Measurements from ENCODE around the gene FAM20C.

DNA sequence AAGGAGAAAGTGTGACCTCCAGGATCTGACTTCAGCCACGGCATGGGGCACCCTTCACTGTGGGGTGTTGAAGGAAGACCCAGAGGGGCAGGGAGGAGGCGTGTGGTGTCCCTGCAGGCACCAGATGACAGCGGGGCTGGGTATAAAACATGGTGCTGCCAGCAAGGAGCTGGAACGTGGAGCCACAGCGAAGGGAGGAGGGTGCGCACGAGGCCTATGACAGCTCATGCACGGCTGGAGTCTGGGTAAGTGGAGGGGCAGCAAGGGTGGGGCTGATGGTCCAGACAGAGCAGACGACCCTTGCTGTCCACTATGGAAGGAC is 69.8 kb downstream of the FAM20C start:
- TF ChIP-seq POLR2AphosphoS5 (IDR thresholded peaks at IDR 0.05; ENCODE audit: insufficient read depth, low read depth, low read length), result no peak
- TF ChIP-seq, protein P1, sequence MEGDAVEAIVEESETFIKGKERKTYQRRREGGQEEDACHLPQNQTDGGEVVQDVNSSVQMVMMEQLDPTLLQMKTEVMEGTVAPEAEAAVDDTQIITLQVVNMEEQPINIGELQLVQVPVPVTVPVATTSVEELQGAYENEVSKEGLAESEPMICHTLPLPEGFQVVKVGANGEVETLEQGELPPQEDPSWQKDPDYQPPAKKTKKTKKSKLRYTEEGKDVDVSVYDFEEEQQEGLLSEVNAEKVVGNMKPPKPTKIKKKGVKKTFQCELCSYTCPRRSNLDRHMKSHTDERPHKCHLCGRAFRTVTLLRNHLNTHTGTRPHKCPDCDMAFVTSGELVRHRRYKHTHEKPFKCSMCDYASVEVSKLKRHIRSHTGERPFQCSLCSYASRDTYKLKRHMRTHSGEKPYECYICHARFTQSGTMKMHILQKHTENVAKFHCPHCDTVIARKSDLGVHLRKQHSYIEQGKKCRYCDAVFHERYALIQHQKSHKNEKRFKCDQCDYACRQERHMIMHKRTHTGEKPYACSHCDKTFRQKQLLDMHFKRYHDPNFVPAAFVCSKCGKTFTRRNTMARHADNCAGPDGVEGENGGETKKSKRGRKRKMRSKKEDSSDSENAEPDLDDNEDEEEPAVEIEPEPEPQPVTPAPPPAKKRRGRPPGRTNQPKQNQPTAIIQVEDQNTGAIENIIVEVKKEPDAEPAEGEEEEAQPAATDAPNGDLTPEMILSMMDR (IDR thresholded peaks at IDR 0.05; ENCODE audit: extremely low read depth in 1 of 2, insufficient read depth in 1 of 2, low read depth in 1 of 2, low read length in 2 of 2), result no peak
- no peak for TF ChIP-seq EZH2 (IDR thresholded peaks at IDR 0.05; ENCODE audit: borderline replicate concordance, low read depth, low read length, severe bottlenecking)
- TF ChIP-seq MYC (IDR thresholded peaks at IDR 0.05; ENCODE audit: low read depth, low read length), result no peak
- TF ChIP-seq FOS (IDR thresholded peaks at IDR 0.05; ENCODE audit: borderline replicate concordance, insufficient read depth, low read length), result no peak
